HCT116 (cell line): ENCODE results near the gene COTL1. TPM values are rescaled to one million over a fixed set of nuclear protein-coding genes. Genes with fewer than 3 reads are reported as not detected.

Source experiments
- ATAC-seq: fragments of 200-7000 bp; cut with Tn5 transposase; 2 replicates; pipeline ENCODE4 v1.9.1; 2020; ENCODE audit warnings: mild to moderate bottlenecking, moderate library complexity
- BruUV-seq: library from RNA; stranded (reverse); fragments of 400-500 nt; replicated peaks from 2 replicates; lab custom pipeline; 2021; lab: Mats Ljungman, UMichigan
- CTCF ChIA-PET: fragments of 300-600 bp; sonication (Branson Sonifier 250); formaldehyde crosslinking; loops from one replicate; lab custom pipeline; 2021; ENCODE audit warnings: antibody characterized with exemption; lab: Charles Lee
- POLR2A ChIA-PET: fragments of 300-600, 350-600 bp; sonication (Branson Sonifier 250); formaldehyde crosslinking; loops from one replicate; lab custom pipeline; 2021; ENCODE audit warnings: antibody characterized with exemption; lab: Charles Lee
- RAD21 ChIA-PET, 2 experiments: fragments of 300-600 bp; sonication (Branson Sonifier 250); formaldehyde crosslinking; loops; one replicate each; lab custom pipeline; 2023; ENCODE audit warnings: low total read pairs in 2 of 2; ENCODE audit not compliant: uncharacterized antibody in 2 of 2, unreplicated experiment in 2 of 2, low non-redundant PET in 1 of 2; lab: Charles Lee
- DNase-seq: peaks from one replicate; pipeline ENCODE4 v3.0.0-alpha.2; 2010; ENCODE audit warnings: low read depth, low spot score
- H2AFZ ChIP-seq: fragments of 200-600 bp; shearing (Covaris generic), sonication (generic); 2 replicates; pipeline ENCODE4 v1.6.1; 2017; ENCODE audit warnings: low read depth, mixed run types, mixed read lengths, antibody characterized with exemption, low read length; ENCODE audit not compliant: poor library complexity, severe bottlenecking
- H3K27ac ChIP-seq: 2 replicates; pipeline ENCODE4 v1.5.1; 2012; ENCODE audit warnings: low read depth, low read length
- H3K27me3 ChIP-seq: fragments of 200-600 bp; sonication (generic); 2 replicates; pipeline ENCODE4 v1.6.1; 2016; ENCODE audit warnings: mixed run types, low read length, mixed read lengths; ENCODE audit not compliant: insufficient read depth
- H3K36me3 ChIP-seq, 2 experiments: fragments of 200-500 bp in 1 of 2; fragments of 200-600 bp in 1 of 2; sonication (Bioruptor generic) in 1 of 2; sonication (generic) in 1 of 2; 2 replicates each; pipeline versions ENCODE4 v1.5.1 to v1.6.1; 2014 to 2016; ENCODE audit warnings: low read length in 2 of 2, inconsistent platforms in 1 of 2, mixed read lengths in 1 of 2, mixed run types in 1 of 2; ENCODE audit not compliant: insufficient read depth in 2 of 2, control insufficient read depth in 1 of 2
- H3K4me1 ChIP-seq, 2 experiments: fragments of 200-600 bp in 1 of 2; sonication (generic) in 1 of 2; 2 replicates each; pipeline versions ENCODE4 v1.5.1 to v1.6.1; 2012 to 2017; ENCODE audit warnings: low read length in 2 of 2, inconsistent platforms in 1 of 2, mild to moderate bottlenecking in 1 of 2, mixed read lengths in 1 of 2, mixed run types in 1 of 2, moderate library complexity in 1 of 2; ENCODE audit not compliant: insufficient read depth in 2 of 2, control insufficient read depth in 1 of 2
- H3K4me2 ChIP-seq: fragments of 200-600 bp; sonication (generic); 2 replicates; pipeline ENCODE4 v1.6.1; 2017; ENCODE audit warnings: mixed run types, low read length, mixed read lengths
- H3K4me3 ChIP-seq, 2 experiments: fragments of 200-600 bp in 1 of 2; sonication (generic) in 1 of 2; replicated peaks in 1 of 2; 2 replicates each; pipeline ENCODE4 v1.5.1; 2011 to 2016; ENCODE audit warnings: low read length in 2 of 2, control low read depth in 1 of 2, low read depth in 1 of 2, mild to moderate bottlenecking in 1 of 2, mixed read lengths in 1 of 2, mixed run types in 1 of 2
- H3K79me2 ChIP-seq: fragments of 200-600 bp; sonication (generic); 2 replicates; pipeline ENCODE4 v1.6.1; 2017; ENCODE audit warnings: mild to moderate bottlenecking, mixed run types, low read length, moderate library complexity, mixed read lengths; ENCODE audit not compliant: insufficient read depth
- H3K9ac ChIP-seq: fragments of 200-600 bp; sonication (generic); 2 replicates; pipeline ENCODE4 v1.6.1; 2016; ENCODE audit warnings: low read length, mixed read lengths
- H3K9me2 ChIP-seq: fragments of 200-600 bp; sonication (generic), shearing (Covaris generic); 2 replicates; pipeline ENCODE4 v1.6.1; 2017; ENCODE audit warnings: mixed run types, mild to moderate bottlenecking, moderate library complexity; ENCODE audit not compliant: insufficient read depth
- H3K9me3 ChIP-seq, 2 experiments: fragments of 200-500 bp in 1 of 2; fragments of 200-600 bp in 1 of 2; sonication (Bioruptor generic) in 1 of 2; sonication (generic) in 1 of 2; 2 replicates each; pipeline ENCODE4 v1.6.1; 2014 to 2017; ENCODE audit warnings: low read length in 2 of 2, mixed read lengths in 2 of 2, inconsistent platforms in 1 of 2, low read depth in 1 of 2, mild to moderate bottlenecking in 1 of 2, mixed run types in 1 of 2, moderate library complexity in 1 of 2; ENCODE audit not compliant: control insufficient read depth in 1 of 2, insufficient read depth in 1 of 2
- H4K20me1 ChIP-seq: fragments of 200-600 bp; sonication (generic), shearing (Covaris generic); 2 replicates; pipeline ENCODE4 v1.6.1; 2017; ENCODE audit warnings: mixed run types, mild to moderate bottlenecking, moderate library complexity; ENCODE audit not compliant: insufficient read depth
- ELF1 ChIP-seq: IDR thresholded peaks from 2 replicates; pipeline ENCODE4 v1.6.1; 2012; ENCODE audit warnings: low read depth, borderline replicate concordance
- EZH2 ChIP-seq: fragments of 200-600 bp; sonication (generic); IDR thresholded peaks from 2 replicates; pipeline ENCODE4 v1.6.1; 2017; ENCODE audit warnings: antibody characterized with exemption, mixed run types
- EZH2phosphoT487 ChIP-seq: fragments of 200-600 bp; IDR thresholded peaks from 2 replicates; pipeline ENCODE4 v1.6.1; 2018; ENCODE audit warnings: antibody characterized with exemption, borderline replicate concordance
- FOSL1 ChIP-seq: IDR thresholded peaks from 2 replicates; pipeline ENCODE4 v1.6.1; 2012; ENCODE audit warnings: low read depth
- POLR2A ChIP-seq: IDR thresholded peaks from 2 replicates; pipeline ENCODE4 v1.7.0; 2011; ENCODE audit warnings: borderline replicate concordance; ENCODE audit not compliant: insufficient read depth, insufficient read length; ENCODE audit errors: extremely low read depth
- RAD21 ChIP-seq: IDR thresholded peaks from 2 replicates; pipeline ENCODE4 v1.6.1; 2012; ENCODE audit warnings: low read depth, mild to moderate bottlenecking
- REST ChIP-seq: IDR thresholded peaks from 2 replicates; pipeline ENCODE4 v1.6.1; 2012; ENCODE audit warnings: low read depth
- SIN3A ChIP-seq: IDR thresholded peaks from 2 replicates; pipeline ENCODE4 v1.6.1; 2012; ENCODE audit warnings: low read depth
- SP1 ChIP-seq: IDR thresholded peaks from 2 replicates; pipeline ENCODE4 v1.6.1; 2012; ENCODE audit warnings: low read depth
- TCF7L2 ChIP-seq: IDR thresholded peaks from 2 replicates; pipeline ENCODE4 v1.7.0; 2011; ENCODE audit warnings: borderline replicate concordance, inconsistent platforms; ENCODE audit not compliant: insufficient read depth, insufficient read length; ENCODE audit errors: extremely low read depth
- ZBTB33 ChIP-seq: IDR thresholded peaks from 2 replicates; pipeline ENCODE4 v1.6.1; 2011; ENCODE audit warnings: mild to moderate bottlenecking, low read length, moderate library complexity; ENCODE audit not compliant: insufficient replicate concordance; ENCODE audit errors: extremely low read depth
- intact Hi-C: fragments of 100-400 bp; cut with micrococcal nuclease; formaldehyde crosslinking; loops from 2 replicates; pipeline ENCODE4 v1.10.0; 2022
- total RNA-seq: library from RNA; stranded (reverse); gene quantifications from one replicate; pipeline ENCODE4 v1.2.1, GENCODE V29; 2021; ENCODE audit not compliant: unreplicated experiment

The COTL1 gene
- total RNA-seq, 1 experiment from 2014 or later: 276 TPM

- no peak for TF ChIP-seq ZBTB33
- TF ChIP-seq POLR2A: no peak
- no peak for TF ChIP-seq EZH2phosphoT487
- no peak for TF ChIP-seq REST
- TF ChIP-seq FOSL1: no peak
Observed at GRCh38 chr16:84585467-84585866, 32.4 kb downstream of the COTL1 start (continued).

GRCh38 chr16:84584678-84585077 is 33.2 kb downstream of the COTL1 start:
- no TSS peak for BruUV-seq
- RAD21 ChIA-PET: no interaction called here

More at GRCh38 chr16:84584678-84585077, 33.2 kb downstream of the COTL1 start:
- Histone ChIP-seq H3K9me2 (no peaks in the 10 kb centered on the region), H2AFZ (no peak overlapping the region), H3K4me3 (no peak overlapping the region), H3K27me3 (no peaks in the 10 kb centered on the region), H3K36me3 (peaks cover 2 to 13% of the 10 kb centered on the region in 2 experiments; a peak in 1 of 4 replicates), H3K9me3 (no peaks in the 10 kb centered on the region), H3K9ac (no peak overlapping the region), H3K4me1 (no peaks in the 10 kb centered on the region), H3K4me2 (no peak overlapping the region), H3K79me2 (peaks cover 39% of the 10 kb centered on the region; the same call in 1 of the 2 replicates), H3K27ac (no peak overlapping the region), H4K20me1 (peaks cover 10% of the 10 kb centered on the region; the same call in 1 of the 2 replicates)
- ChIA-PET CTCF (no interaction called here), POLR2A (no interaction called here)
- DNase-seq: no peak
- no peak for TF ChIP-seq POLR2A
- TF ChIP-seq SP1: no peak
- TF ChIP-seq RAD21: no peak
- no peak for TF ChIP-seq ELF1
- TF ChIP-seq SIN3A: no peak
- TF ChIP-seq TCF7L2: no peak
- TF ChIP-seq FOSL1: no peak
- TF ChIP-seq EZH2: no peak
- no peak for ATAC-seq
- intact Hi-C loops: no loop called here
